A673 (cell line): ENCODE results near the gene AMIGO1. TPM values are rescaled to one million over a fixed set of nuclear protein-coding genes. Genes with fewer than 3 reads are reported as not detected.

Source experiments
- BruUV-seq: library from RNA; stranded (reverse); fragments of 400-500 nt; replicated peaks from 2 replicates; lab custom pipeline; 2021; lab: Mats Ljungman, UMichigan
- CTCF ChIA-PET: fragments of 300-600 bp; sonication (Branson Sonifier 250); formaldehyde crosslinking; loops from one replicate; lab custom pipeline; 2022; ENCODE audit warnings: antibody characterized with exemption; lab: Charles Lee
- POLR2A ChIA-PET: fragments of 300-600 bp; sonication (Branson Sonifier 250); formaldehyde crosslinking; loops from one replicate; lab custom pipeline; 2022; ENCODE audit warnings: antibody characterized with exemption; ENCODE audit not compliant: low non-redundant PET; lab: Charles Lee
- DNase-seq: peaks from one replicate; pipeline ENCODE4 v3.0.0-alpha.2; 2015; ENCODE audit warnings: low spot score
- H3K27ac ChIP-seq: fragments of 200-600 bp; sonication (generic); 2 replicates; pipeline ENCODE4 v1.5.1; 2016; ENCODE audit warnings: mixed run types, low read depth, mild to moderate bottlenecking, mixed read lengths, antibody characterized with exemption, low read length; ENCODE audit not compliant: poor library complexity, severe bottlenecking
- H3K27me3 ChIP-seq: fragments of 200-600 bp; sonication (generic); replicated peaks from 2 replicates; pipeline ENCODE4 v1.6.1; 2017; ENCODE audit warnings: mixed run types, low read depth, mild to moderate bottlenecking, mixed read lengths, antibody characterized with exemption, low read length; ENCODE audit not compliant: insufficient read depth, poor library complexity
- H3K36me3 ChIP-seq: fragments of 200-600 bp; sonication (generic); 2 replicates; pipeline ENCODE4 v1.6.1; 2016; ENCODE audit warnings: mixed run types, mild to moderate bottlenecking, mixed read lengths, antibody characterized with exemption, low read length; ENCODE audit not compliant: insufficient read depth, poor library complexity, severe bottlenecking
- H3K4me1 ChIP-seq: fragments of 200-600 bp; sonication (generic); 2 replicates; pipeline ENCODE4 v1.6.1; 2017; ENCODE audit warnings: mixed run types, mild to moderate bottlenecking, mixed read lengths, antibody characterized with exemption, low read length; ENCODE audit not compliant: insufficient read depth, poor library complexity, severe bottlenecking
- H3K4me3 ChIP-seq: fragments of 200-600 bp; sonication (generic); 2 replicates; pipeline ENCODE4 v1.5.1; 2016; ENCODE audit warnings: low read depth, mixed run types, mild to moderate bottlenecking, mixed read lengths, low read length; ENCODE audit not compliant: poor library complexity, severe bottlenecking
- H3K9me3 ChIP-seq: fragments of 200-600 bp; sonication (generic); 2 replicates; pipeline ENCODE4 v1.6.1; 2016; ENCODE audit warnings: mixed run types, low read depth, mild to moderate bottlenecking, mixed read lengths, antibody characterized with exemption, low read length; ENCODE audit not compliant: poor library complexity, severe bottlenecking
- EZH2 ChIP-seq: fragments of 200-600 bp; sonication (generic); IDR thresholded peaks from 2 replicates; pipeline ENCODE4 v1.6.1; 2017; ENCODE audit warnings: borderline replicate concordance, low read depth, mild to moderate bottlenecking, mixed read lengths, antibody characterized with exemption, low read length; ENCODE audit not compliant: poor library complexity, severe bottlenecking
- intact Hi-C: fragments of 100-400 bp; cut with micrococcal nuclease; formaldehyde crosslinking; loops from one replicate; pipeline ENCODE4 v1.10.0; 2022; ENCODE audit not compliant: unreplicated experiment
- total RNA-seq: library from RNA; stranded (reverse); gene quantifications from 2 replicates; pipeline ENCODE4 v1.2.3, GENCODE V29; 2021
- TF ChIP-seq, protein P1 (sequence below): fragments of 300-800, 200-600 bp; sonication (generic); conservative IDR thresholded peaks from 2 replicates; pipeline ENCODE4 v1.5.1; 2017; ENCODE audit warnings: low read depth, mild to moderate bottlenecking, antibody characterized with exemption, low read length, moderate library complexity, mixed read lengths

Gene AMIGO1
- total RNA-seq, 1 experiment from 2014 or later = 1.8 TPM

DNA sequence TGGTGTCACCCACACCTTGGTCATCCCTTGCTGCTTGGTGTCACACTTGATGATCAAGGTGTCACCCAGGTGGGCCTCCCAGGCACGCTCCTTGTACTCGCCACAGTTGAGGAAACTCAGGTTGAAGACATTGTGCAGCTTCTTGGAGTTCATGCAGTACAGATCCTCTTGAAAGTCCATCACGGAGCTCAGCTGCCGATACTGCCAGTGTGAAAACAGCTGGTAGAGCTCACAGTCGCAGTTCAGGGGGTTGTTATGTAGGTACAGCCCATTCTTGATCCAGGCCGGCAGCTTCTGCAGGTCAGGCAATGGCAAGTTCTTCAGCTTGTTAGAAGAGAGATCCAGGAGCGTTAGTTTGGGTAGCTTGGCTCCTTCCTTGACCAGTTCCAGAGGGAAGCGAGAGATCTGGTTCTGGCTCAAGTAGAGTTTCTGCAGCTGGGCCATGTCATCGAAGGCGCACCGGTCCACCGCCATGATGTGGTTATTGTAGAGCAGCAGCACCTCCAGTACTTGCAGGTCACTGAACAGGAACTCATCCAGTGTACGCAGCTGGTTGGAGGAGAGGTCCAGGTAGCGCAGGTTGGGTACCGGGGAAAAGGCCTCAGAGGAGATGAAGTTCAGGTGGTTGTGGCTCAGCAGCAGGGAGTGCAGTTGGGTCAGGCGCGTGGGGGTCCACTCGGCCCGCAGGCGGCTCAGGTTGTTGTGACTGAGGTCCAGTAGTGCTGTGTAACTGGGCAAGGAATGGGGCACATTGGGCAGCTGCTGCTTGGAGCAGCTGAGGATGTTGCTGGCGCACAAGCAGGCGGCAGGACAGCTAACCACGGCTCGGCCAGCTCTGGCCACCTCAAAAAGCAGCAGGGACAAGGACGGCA, 1.3 kb downstream of the AMIGO1 start:
- Histone ChIP-seq H3K27ac (no peak overlapping the region), H3K27me3 (no peaks in the 10 kb centered on the region), H3K36me3 (no peaks in the 10 kb centered on the region), H3K4me1 (peaks cover 7% of the 10 kb centered on the region), H3K9me3 (no peaks in the 10 kb centered on the region), H3K4me3 (no peak overlapping the region)
- POLR2A ChIA-PET = no interaction called here
- no TSS peak for BruUV-seq
- intact Hi-C loops = no loop called here
- no peak for DNase-seq
- no peak for TF ChIP-seq EZH2
- TF ChIP-seq, protein P1, sequence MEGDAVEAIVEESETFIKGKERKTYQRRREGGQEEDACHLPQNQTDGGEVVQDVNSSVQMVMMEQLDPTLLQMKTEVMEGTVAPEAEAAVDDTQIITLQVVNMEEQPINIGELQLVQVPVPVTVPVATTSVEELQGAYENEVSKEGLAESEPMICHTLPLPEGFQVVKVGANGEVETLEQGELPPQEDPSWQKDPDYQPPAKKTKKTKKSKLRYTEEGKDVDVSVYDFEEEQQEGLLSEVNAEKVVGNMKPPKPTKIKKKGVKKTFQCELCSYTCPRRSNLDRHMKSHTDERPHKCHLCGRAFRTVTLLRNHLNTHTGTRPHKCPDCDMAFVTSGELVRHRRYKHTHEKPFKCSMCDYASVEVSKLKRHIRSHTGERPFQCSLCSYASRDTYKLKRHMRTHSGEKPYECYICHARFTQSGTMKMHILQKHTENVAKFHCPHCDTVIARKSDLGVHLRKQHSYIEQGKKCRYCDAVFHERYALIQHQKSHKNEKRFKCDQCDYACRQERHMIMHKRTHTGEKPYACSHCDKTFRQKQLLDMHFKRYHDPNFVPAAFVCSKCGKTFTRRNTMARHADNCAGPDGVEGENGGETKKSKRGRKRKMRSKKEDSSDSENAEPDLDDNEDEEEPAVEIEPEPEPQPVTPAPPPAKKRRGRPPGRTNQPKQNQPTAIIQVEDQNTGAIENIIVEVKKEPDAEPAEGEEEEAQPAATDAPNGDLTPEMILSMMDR = no peak
- CTCF ChIA-PET = interaction anchor here (0.7 to 1.7 kb wide), 2 partner anchors 18 to 24 kb away, joined by 3 to 5 read pairs; no protein-coding TSS in a partner anchor

DNA sequence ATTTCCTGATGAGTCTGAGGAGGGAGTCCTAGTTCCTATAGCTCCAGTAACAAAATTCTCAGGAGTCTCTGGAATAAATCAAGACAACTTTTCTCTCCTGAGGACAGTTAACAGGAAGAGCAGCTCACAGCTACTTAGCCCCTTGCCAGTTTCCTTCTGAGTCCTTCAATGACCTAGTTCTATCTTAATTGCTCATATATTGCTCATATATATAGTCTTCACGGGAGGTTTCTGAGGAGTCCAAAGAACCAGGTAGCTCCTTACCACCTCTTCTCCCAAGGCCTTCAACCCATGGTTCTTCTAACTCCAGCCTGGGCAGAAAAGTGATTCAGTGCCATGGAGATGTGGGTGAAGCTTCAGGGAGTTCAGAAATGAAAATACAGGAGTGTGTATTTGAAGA, 4.6 kb downstream of the AMIGO1 start:
- Histone ChIP-seq H3K27ac (no peak overlapping the region), H3K4me1 (peaks cover 1% of the 10 kb centered on the region), H3K36me3 (no peaks in the 10 kb centered on the region), H3K27me3 (no peaks in the 10 kb centered on the region), H3K9me3 (no peaks in the 10 kb centered on the region), H3K4me3 (no peak overlapping the region)
- ChIA-PET POLR2A (no interaction called here), CTCF (no interaction called here)
- TF ChIP-seq EZH2 = no peak
- TF ChIP-seq, protein P1 = no peak
- no TSS peak for BruUV-seq
- DNase-seq = no peak
- intact Hi-C loops = no loop called here

DNA sequence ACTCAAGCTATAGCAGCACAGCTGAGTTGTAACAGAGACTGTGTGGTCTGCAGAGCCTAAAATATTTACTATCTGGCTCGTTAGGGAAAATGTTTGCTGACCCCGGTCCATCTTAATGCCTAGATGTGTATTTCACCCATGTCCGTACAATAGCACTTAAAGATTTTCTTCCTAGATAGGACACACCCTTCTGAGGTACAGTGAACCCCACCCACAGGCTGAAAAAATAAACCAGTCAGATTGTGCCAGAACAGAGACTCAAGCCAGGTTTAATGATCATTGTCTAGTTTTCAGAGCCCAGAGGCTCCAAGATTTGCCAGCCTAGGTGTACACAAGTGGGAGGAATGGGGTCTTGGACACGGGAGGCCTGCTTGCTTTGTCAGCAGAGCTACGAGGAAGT, 5.6 kb downstream of the AMIGO1 start:
- intact Hi-C loops = no loop called here
- H3K4me1 ChIP-seq = no peaks in the 10 kb centered on the region
- ChIA-PET CTCF (no interaction called here), POLR2A (no interaction called here)
- TF ChIP-seq, protein P1 = no peak
- no peak for TF ChIP-seq EZH2
- no peaks in the 10 kb centered on the region for H3K27me3 ChIP-seq
- DNase-seq = no peak
- H3K27ac ChIP-seq = no peak overlapping the region
- no peaks in the 10 kb centered on the region for H3K9me3 ChIP-seq
- H3K36me3 ChIP-seq = no peaks in the 10 kb centered on the region
- no TSS peak for BruUV-seq
- H3K4me3 ChIP-seq = no peak overlapping the region
